HCT116 (cell line): ENCODE results near the gene TAF5. TPM values are rescaled to one million over a fixed set of nuclear protein-coding genes. Genes with fewer than 3 reads are reported as not detected.

Source experiments
- ATAC-seq: fragments of 200-7000 bp; cut with Tn5 transposase; 2 replicates; pipeline ENCODE4 v1.9.1; 2020; ENCODE audit warnings: mild to moderate bottlenecking, moderate library complexity
- BruUV-seq: library from RNA; stranded (reverse); fragments of 400-500 nt; replicated peaks from 2 replicates; lab custom pipeline; 2021; lab: Mats Ljungman, UMichigan
- CTCF ChIA-PET: fragments of 300-600 bp; sonication (Branson Sonifier 250); formaldehyde crosslinking; loops from one replicate; lab custom pipeline; 2021; ENCODE audit warnings: antibody characterized with exemption; lab: Charles Lee
- POLR2A ChIA-PET: fragments of 300-600, 350-600 bp; sonication (Branson Sonifier 250); formaldehyde crosslinking; loops from one replicate; lab custom pipeline; 2021; ENCODE audit warnings: antibody characterized with exemption; lab: Charles Lee
- RAD21 ChIA-PET, 2 experiments: fragments of 300-600 bp; sonication (Branson Sonifier 250); formaldehyde crosslinking; loops; one replicate each; lab custom pipeline; 2023; ENCODE audit warnings: low total read pairs in 2 of 2; ENCODE audit not compliant: uncharacterized antibody in 2 of 2, unreplicated experiment in 2 of 2, low non-redundant PET in 1 of 2; lab: Charles Lee
- DNase-seq: peaks from one replicate; pipeline ENCODE4 v3.0.0-alpha.2; 2010; ENCODE audit warnings: low read depth, low spot score
- H2AFZ ChIP-seq: fragments of 200-600 bp; shearing (Covaris generic), sonication (generic); 2 replicates; pipeline ENCODE4 v1.6.1; 2017; ENCODE audit warnings: low read depth, mixed run types, mixed read lengths, antibody characterized with exemption, low read length; ENCODE audit not compliant: poor library complexity, severe bottlenecking
- H3K27ac ChIP-seq: 2 replicates; pipeline ENCODE4 v1.5.1; 2012; ENCODE audit warnings: low read depth, low read length
- H3K27me3 ChIP-seq: fragments of 200-600 bp; sonication (generic); 2 replicates; pipeline ENCODE4 v1.6.1; 2016; ENCODE audit warnings: mixed run types, low read length, mixed read lengths; ENCODE audit not compliant: insufficient read depth
- H3K36me3 ChIP-seq, 2 experiments: fragments of 200-500 bp in 1 of 2; fragments of 200-600 bp in 1 of 2; sonication (Bioruptor generic) in 1 of 2; sonication (generic) in 1 of 2; 2 replicates each; pipeline versions ENCODE4 v1.5.1 to v1.6.1; 2014 to 2016; ENCODE audit warnings: low read length in 2 of 2, inconsistent platforms in 1 of 2, mixed read lengths in 1 of 2, mixed run types in 1 of 2; ENCODE audit not compliant: insufficient read depth in 2 of 2, control insufficient read depth in 1 of 2
- H3K4me1 ChIP-seq, 2 experiments: fragments of 200-600 bp in 1 of 2; sonication (generic) in 1 of 2; 2 replicates each; pipeline versions ENCODE4 v1.5.1 to v1.6.1; 2012 to 2017; ENCODE audit warnings: low read length in 2 of 2, inconsistent platforms in 1 of 2, mild to moderate bottlenecking in 1 of 2, mixed read lengths in 1 of 2, mixed run types in 1 of 2, moderate library complexity in 1 of 2; ENCODE audit not compliant: insufficient read depth in 2 of 2, control insufficient read depth in 1 of 2
- H3K4me2 ChIP-seq: fragments of 200-600 bp; sonication (generic); 2 replicates; pipeline ENCODE4 v1.6.1; 2017; ENCODE audit warnings: mixed run types, low read length, mixed read lengths
- H3K4me3 ChIP-seq, 2 experiments: fragments of 200-600 bp in 1 of 2; sonication (generic) in 1 of 2; replicated peaks in 1 of 2; 2 replicates each; pipeline ENCODE4 v1.5.1; 2011 to 2016; ENCODE audit warnings: low read length in 2 of 2, control low read depth in 1 of 2, low read depth in 1 of 2, mild to moderate bottlenecking in 1 of 2, mixed read lengths in 1 of 2, mixed run types in 1 of 2
- H3K79me2 ChIP-seq: fragments of 200-600 bp; sonication (generic); 2 replicates; pipeline ENCODE4 v1.6.1; 2017; ENCODE audit warnings: mild to moderate bottlenecking, mixed run types, low read length, moderate library complexity, mixed read lengths; ENCODE audit not compliant: insufficient read depth
- H3K9ac ChIP-seq: fragments of 200-600 bp; sonication (generic); 2 replicates; pipeline ENCODE4 v1.6.1; 2016; ENCODE audit warnings: low read length, mixed read lengths
- H3K9me2 ChIP-seq: fragments of 200-600 bp; sonication (generic), shearing (Covaris generic); 2 replicates; pipeline ENCODE4 v1.6.1; 2017; ENCODE audit warnings: mixed run types, mild to moderate bottlenecking, moderate library complexity; ENCODE audit not compliant: insufficient read depth
- H3K9me3 ChIP-seq, 2 experiments: fragments of 200-500 bp in 1 of 2; fragments of 200-600 bp in 1 of 2; sonication (Bioruptor generic) in 1 of 2; sonication (generic) in 1 of 2; 2 replicates each; pipeline ENCODE4 v1.6.1; 2014 to 2017; ENCODE audit warnings: low read length in 2 of 2, mixed read lengths in 2 of 2, inconsistent platforms in 1 of 2, low read depth in 1 of 2, mild to moderate bottlenecking in 1 of 2, mixed run types in 1 of 2, moderate library complexity in 1 of 2; ENCODE audit not compliant: control insufficient read depth in 1 of 2, insufficient read depth in 1 of 2
- H4K20me1 ChIP-seq: fragments of 200-600 bp; sonication (generic), shearing (Covaris generic); 2 replicates; pipeline ENCODE4 v1.6.1; 2017; ENCODE audit warnings: mixed run types, mild to moderate bottlenecking, moderate library complexity; ENCODE audit not compliant: insufficient read depth
- ATF3 ChIP-seq: IDR thresholded peaks from 2 replicates; pipeline ENCODE4 v1.6.1; 2012
- POLR2AphosphoS5 ChIP-seq: IDR thresholded peaks from 2 replicates; pipeline ENCODE4 v1.6.1; 2011; ENCODE audit warnings: mild to moderate bottlenecking, low read depth, low read length, moderate library complexity
- YY1 ChIP-seq: IDR thresholded peaks from 2 replicates; pipeline ENCODE4 v1.6.1; 2011; ENCODE audit warnings: low read length, low read depth, moderate library complexity, mild to moderate bottlenecking; ENCODE audit not compliant: insufficient replicate concordance; ENCODE audit errors: extremely low read depth
- intact Hi-C: fragments of 100-400 bp; cut with micrococcal nuclease; formaldehyde crosslinking; loops from 2 replicates; pipeline ENCODE4 v1.10.0; 2022
- total RNA-seq: library from RNA; stranded (reverse); gene quantifications from one replicate; pipeline ENCODE4 v1.2.1, GENCODE V29; 2021; ENCODE audit not compliant: unreplicated experiment

The TAF5 gene
- total RNA-seq, 1 experiment from 2014 or later = 9.2 TPM

GRCh38 chr10:103427866-103428265, 60.1 kb downstream of the TAF5 start:
- BruUV-seq = no TSS peak

DNA sequence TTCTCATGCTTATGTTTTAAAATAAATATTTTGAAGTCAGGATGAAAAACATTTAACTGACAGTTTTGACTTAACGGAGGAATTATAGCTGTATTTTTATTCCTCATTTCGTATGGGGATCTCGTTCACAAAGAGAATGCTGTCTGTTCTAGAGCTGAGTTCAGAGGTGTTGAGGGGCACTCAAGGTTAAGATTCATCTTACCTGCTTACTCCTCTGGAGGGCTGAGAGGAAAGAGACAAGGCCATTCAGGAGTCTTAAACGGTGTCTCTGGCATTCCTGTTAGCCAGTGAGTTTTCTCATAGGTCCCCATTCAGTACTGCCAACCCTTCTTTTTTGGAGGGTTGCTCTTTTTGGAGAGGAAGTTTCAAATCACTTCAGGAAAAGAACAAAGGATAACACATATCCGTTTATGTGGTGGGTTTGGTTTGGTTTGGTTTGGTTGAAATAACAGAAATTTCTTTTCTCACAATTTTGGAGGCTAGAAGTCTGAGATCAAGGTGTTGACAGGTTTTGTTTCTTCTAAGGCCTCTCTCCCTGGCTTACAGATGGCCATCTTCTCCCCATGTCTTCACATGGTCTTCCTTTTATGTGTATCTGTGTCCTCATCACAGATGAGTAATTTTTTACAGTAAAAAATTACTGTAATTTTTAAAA, 61.3 kb downstream of the TAF5 start:
- POLR2A ChIA-PET = no interaction called here
- H3K4me1 ChIP-seq = no peaks in the 10 kb centered on the region

More at GRCh38 chr10:103427866-103428265, 60.1 kb downstream of the TAF5 start:
- DNase-seq (no peak), ATAC-seq (no peak)
- H3K79me2 ChIP-seq = peaks cover 66% of the 10 kb centered on the region
- ChIA-PET RAD21 (no interaction called here), POLR2A (no interaction called here), CTCF (no interaction called here)
- no peak overlapping the region for H3K4me3 ChIP-seq
- H2AFZ ChIP-seq = no peak overlapping the region
- H3K9me2 ChIP-seq = no peaks in the 10 kb centered on the region
- H3K27ac ChIP-seq = no peak overlapping the region
- intact Hi-C loops = no loop called here
- H3K4me2 ChIP-seq = no peak overlapping the region
- TF ChIP-seq YY1 = no peak
- H3K9ac ChIP-seq = no peak overlapping the region
- no peaks in the 10 kb centered on the region for H3K27me3 ChIP-seq
- H3K4me1 ChIP-seq = no peaks in the 10 kb centered on the region
- no peaks in the 10 kb centered on the region for H4K20me1 ChIP-seq
- H3K9me3 ChIP-seq = no peaks in the 10 kb centered on the region
- H3K36me3 ChIP-seq = peaks cover 78 to 83% of the 10 kb centered on the region in 2 experiments

More for the DNA sequence above, 61.3 kb downstream of the TAF5 start:
- Histone ChIP-seq H3K4me3 (no peak overlapping the region), H3K4me2 (no peak overlapping the region), H3K9ac (no peak overlapping the region), H3K9me2 (no peaks in the 10 kb centered on the region), H3K9me3 (no peaks in the 10 kb centered on the region), H3K79me2 (peaks cover 65% of the 10 kb centered on the region), H3K27me3 (no peaks in the 10 kb centered on the region), H2AFZ (no peak overlapping the region), H4K20me1 (no peaks in the 10 kb centered on the region), H3K27ac (no peak overlapping the region), H3K36me3 (peaks cover 77 to 80% of the 10 kb centered on the region in 2 experiments)
- intact Hi-C loops = no loop called here
- no peak for ATAC-seq
- ChIA-PET RAD21 (no interaction called here), CTCF (no interaction called here)
- no TSS peak for BruUV-seq
- TF ChIP-seq ATF3 (no peak), POLR2AphosphoS5 (no peak)
- no peak for DNase-seq
